Heart left ventricle (tissue), 16 donors: ENCODE data around the gene PCLO. TPM values are rescaled to one million over a fixed set of nuclear protein-coding genes. Genes with fewer than 3 reads are reported as not detected.

Source experiments
- ATAC-seq, 4 donors: fragments of 200-7000 bp; cut with Tn5 transposase; one replicate each; pipeline ENCODE4 v1.9.1; 2020 to 2022; ENCODE audit warnings: moderate library complexity in 4 of 4, mild to moderate bottlenecking in 3 of 4, moderate number of reproducible peaks in 1 of 4
- DNase-seq, 5 donors: peaks; one replicate each; pipeline ENCODE4 v3.0.0-alpha.2; 2020
- H3K27ac ChIP-seq, 12 donors: fragments of 200-600 bp; sonication (generic) in 4 of 12; one replicate each; pipeline versions ENCODE4 v1.5.0 to v1.8.0; 2016 to 2022; ENCODE audit warnings: mild to moderate bottlenecking in 2 of 12
- H3K27me3 ChIP-seq, 9 donors: fragments of 200-600 bp; sonication (generic) in 2 of 9; one replicate each; pipeline versions ENCODE4 v1.5.1 to v1.8.0; 2016 to 2022; ENCODE audit warnings: mild to moderate bottlenecking in 3 of 9
- H3K36me3 ChIP-seq, 9 donors: fragments of 200-600 bp; sonication (generic) in 2 of 9; one replicate each; pipeline versions ENCODE4 v1.5.0 to v1.8.0; 2018 to 2022; ENCODE audit warnings: mild to moderate bottlenecking in 2 of 9
- H3K4me1 ChIP-seq, 12 donors: fragments of 200-600 bp; sonication (generic) in 4 of 12; one replicate each; pipeline versions ENCODE4 v1.5.0 to v1.8.0; 2016 to 2022; ENCODE audit warnings: mild to moderate bottlenecking in 3 of 12
- H3K4me3 ChIP-seq, 12 donors: fragments of 200-600 bp; sonication (generic) in 4 of 12; one replicate each; pipeline versions ENCODE4 v1.5.0 to v1.8.0; 2017 to 2022; ENCODE audit warnings: mild to moderate bottlenecking in 9 of 12, moderate library complexity in 4 of 12
- H3K9me3 ChIP-seq, 12 donors: fragments of 200-600 bp; sonication (generic) in 4 of 12; one replicate each; pipeline versions ENCODE4 v1.5.0 to v1.8.0; 2016 to 2022; ENCODE audit warnings: mild to moderate bottlenecking in 1 of 12
- CTCF ChIP-seq, 12 donors: fragments of 200-600 bp; sonication (generic) in 4 of 12; IDR thresholded peaks; one replicate each; pipeline versions ENCODE4 v1.5.0 to v1.8.0; 2018 to 2022; ENCODE audit warnings: antibody characterized with exemption in 12 of 12, mild to moderate bottlenecking in 5 of 12
- POLR2A ChIP-seq, 2 donors: fragments of 450-650 bp; IDR thresholded peaks; one replicate each; pipeline ENCODE4 v1.6.1; 2017; ENCODE audit warnings: antibody characterized with exemption in 2 of 2, mild to moderate bottlenecking in 2 of 2, moderate library complexity in 2 of 2
- WGBS, 4 donors: extraction: QIAGEN DNeasy Blood & Tissue Kit in 2 of 4; methylation state at CpG; one replicate each; pipeline versions ENCODE4 v1.1.5 to v1.1.7; 2013 to 2018; 5-methylcytosine and 5-hydroxymethylcytosine counted together
- intact Hi-C, 10 donors: fragments of 100-400 bp; cut with DNase I; formaldehyde crosslinking; loops; one replicate each; pipeline versions ENCODE4 v1.11.1 to v1.14.2; 2022
- polyA plus RNA-seq, 2 donors: library from polyadenylated mRNA; stranded (reverse); fragments of 200-250 nt; gene quantifications; one replicate each; pipeline ENCODE4 v1.2.3, GENCODE V29; 2013
- total RNA-seq, 9 donors: library from RNA; depleted of rRNA in 2 of 9; stranded (reverse); fragments of >200 nt in 2 of 9; fragmentation: NEBNext Ultra II Directional in 3 of 9; extraction: Animal tissue kit (Norgen Biotek cat#: 25700) in 3 of 9; gene quantifications; one replicate each; pipeline versions ENCODE4 v1.1.0 to v1.2.4, GENCODE V29; 2016 to 2023
- donor health status: ischemic (EF 13 %, LVEDD 7.1; RV severe dilation, severe dysfunction).
- donor health status: healthy with polysubstance abuse.
- donor health status: DM: no; HTN: yes; CAD: no.
- donor health status: DM: no; HTN: no; CAD: no.
- donor health status: ischemic (EF 25% LVEDD 6.9; RV normal size, moderate dysfunction).
- donor health status: ischemic (EF 25% LVEDD 5.7; RV mildly dilated, moderate dysfunction).
- donor health status: healthy.
- donor health status: DM: yes; HTN: yes; CAD: no.
- donor health status: ischemic (EF 35%, LVEDD 5.7; RV mildly dilated, moderate dysfunction).
- donor health status: nonischemic (EF 11% LVEDD 7.7; RV severe dilation, severe dysfunction).
- donor health status: DM: yes; HTN: yes; CAD: no.
- donor health status: PGD.
- donor health status: ischemic (EF 29% LVEDD 5.4; RV normal size, mild dysfunction).
- donor health status: nonischemic (EF 23%, LVEDD 6.1; RV moderate dilation, normal function).

Gene PCLO
- total and polyA plus RNA-seq, 11 donors, result 0.21 to 9.3 (median 2.9) TPM

- Histone ChIP-seq H3K27ac (no peak overlapping the region), H3K9me3 (no peaks in the 10 kb centered on the region), H3K4me3 (no peak overlapping the region), H3K36me3 (no peaks in the 10 kb centered on the region), H3K27me3 (no peaks in the 10 kb centered on the region), H3K4me1 (peaks cover 0 to 5% (median 0%) of the 10 kb centered on the region in 12 donors)
- TF ChIP-seq POLR2A (IDR thresholded peaks at IDR 0.05) (no peak), CTCF (IDR thresholded peaks at IDR 0.05) (no peak)
- WGBS, 4 donors, result 80 to 89% (median 85%) methylated on average over 2 of the region's 2 CpGs
- intact Hi-C loops, result no loop called here
- ATAC-seq, result no peak
- no peak for DNase-seq
These were observed 107.5 kb downstream of the PCLO start for GRCh38 chr7:83055197-83055596.

GRCh38 chr7:83054472-83054871 lies 108.2 kb downstream of the PCLO start:
- intact Hi-C loops, result no loop called here
- no peak for ATAC-seq
- no peak overlapping the region for H3K4me3 ChIP-seq
- 88 to 100% (median 91%) methylated on average over 1 of the region's 1 CpG for WGBS, 4 donors
- no peaks in the 10 kb centered on the region for H3K36me3 ChIP-seq
- TF ChIP-seq CTCF (IDR thresholded peaks at IDR 0.05) (no peak), POLR2A (IDR thresholded peaks at IDR 0.05) (no peak)
- no peak overlapping the region for H3K27ac ChIP-seq
- H3K4me1 ChIP-seq, result no peaks in the 10 kb centered on the region
- no peaks in the 10 kb centered on the region for H3K27me3 ChIP-seq
- DNase-seq, result no peak
- H3K9me3 ChIP-seq, result peaks cover 0 to 1% (median 0%) of the 10 kb centered on the region in 12 donors

DNA sequence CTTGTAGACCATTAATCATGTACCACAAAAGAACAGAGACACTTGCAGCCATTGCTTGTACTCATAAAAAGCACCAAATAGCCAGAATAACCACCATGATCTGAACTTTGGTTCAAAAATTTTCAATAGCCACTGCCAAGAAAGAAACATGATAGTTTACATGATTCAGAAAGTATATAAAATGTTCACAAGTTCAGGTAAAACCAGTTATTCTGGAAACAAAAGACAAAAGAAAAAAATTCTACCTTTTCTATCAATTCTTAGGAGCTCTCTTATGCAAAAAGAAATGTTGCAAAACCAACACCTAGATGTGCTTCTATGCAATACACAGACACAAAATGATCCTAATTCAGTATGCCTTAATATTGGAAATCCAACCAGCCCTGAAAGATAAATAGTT lies 108.7 kb downstream of the PCLO start:
- intact Hi-C loops, result no loop called here
- H3K4me3 ChIP-seq, result no peak overlapping the region
- TF ChIP-seq CTCF (IDR thresholded peaks at IDR 0.05) (no peak), POLR2A (IDR thresholded peaks at IDR 0.05) (no peak)
- DNase-seq, result no peak
- no peaks in the 10 kb centered on the region for H3K4me1 ChIP-seq
- H3K9me3 ChIP-seq, result peaks cover 0 to 5% (median 0%) of the 10 kb centered on the region in 12 donors
- no peaks in the 10 kb centered on the region for H3K36me3 ChIP-seq
- ATAC-seq, result no peak
- no peak overlapping the region for H3K27ac ChIP-seq
- no peaks in the 10 kb centered on the region for H3K27me3 ChIP-seq

- no peak for TF ChIP-seq CTCF (IDR thresholded peaks at IDR 0.05)
- no peak for TF ChIP-seq POLR2A (IDR thresholded peaks at IDR 0.05)
- no peaks in the 10 kb centered on the region for H3K36me3 ChIP-seq
- H3K4me1 ChIP-seq, result no peaks in the 10 kb centered on the region
- DNase-seq, result no peak
- H3K27me3 ChIP-seq, result no peaks in the 10 kb centered on the region
- intact Hi-C loops, result no loop called here
- WGBS, 4 donors, result 73 to 81% (median 76%) methylated on average over 3 of the region's 3 CpGs
- H3K4me3 ChIP-seq, result no peak overlapping the region
- H3K27ac ChIP-seq, result no peak overlapping the region
- no peak for ATAC-seq
- H3K9me3 ChIP-seq, result no peaks in the 10 kb centered on the region
These were observed 122.2 kb downstream of the PCLO start for GRCh38 chr7:83040484-83040883.
